ENCODE measurements around the gene TTC9B.
"Not testable (repeated sequence)": the region's sequence is repeated elsewhere in the genome, so short reads cannot be mapped to it uniquely, and the experiment has no call there.

TTC9B gene

DNA sequence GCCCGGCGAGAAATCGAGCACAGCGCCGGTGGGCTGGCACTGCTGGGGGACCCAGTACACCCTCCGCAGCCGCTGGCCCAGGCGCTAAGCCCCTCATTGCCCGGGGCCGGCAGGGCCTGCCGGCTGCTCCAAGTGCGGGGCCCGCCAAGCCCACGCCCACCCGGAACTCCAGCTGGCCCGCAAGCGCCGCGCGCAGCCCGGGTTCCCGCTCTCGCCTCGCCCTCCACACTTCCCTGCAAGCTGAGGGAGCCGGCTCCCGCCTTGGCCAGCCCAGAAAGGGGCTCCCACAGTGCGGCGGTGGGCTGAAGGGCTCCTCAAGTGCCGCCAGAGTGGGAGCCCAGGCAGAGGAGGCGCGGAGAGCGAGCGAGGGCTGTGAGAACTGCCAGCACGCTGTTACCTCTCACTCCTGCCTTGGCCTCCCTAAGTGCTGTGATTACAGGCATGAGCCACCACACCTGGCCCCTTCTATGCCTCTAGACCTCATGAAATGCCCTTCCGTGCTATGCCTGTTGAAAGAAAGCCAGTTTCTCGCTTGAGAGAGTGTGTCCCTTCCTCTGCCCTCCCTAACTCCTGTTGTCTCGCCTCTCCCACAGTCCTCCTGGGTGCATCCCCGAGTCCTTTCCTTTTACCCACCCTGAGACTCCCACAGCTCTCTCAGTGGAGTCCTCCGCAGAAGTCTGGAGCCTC is 47.7 kb downstream of the TTC9B start:
- DNase-seq (ENCODE audit: low read depth in 2 of 2): not testable (repeated sequence)

DNA sequence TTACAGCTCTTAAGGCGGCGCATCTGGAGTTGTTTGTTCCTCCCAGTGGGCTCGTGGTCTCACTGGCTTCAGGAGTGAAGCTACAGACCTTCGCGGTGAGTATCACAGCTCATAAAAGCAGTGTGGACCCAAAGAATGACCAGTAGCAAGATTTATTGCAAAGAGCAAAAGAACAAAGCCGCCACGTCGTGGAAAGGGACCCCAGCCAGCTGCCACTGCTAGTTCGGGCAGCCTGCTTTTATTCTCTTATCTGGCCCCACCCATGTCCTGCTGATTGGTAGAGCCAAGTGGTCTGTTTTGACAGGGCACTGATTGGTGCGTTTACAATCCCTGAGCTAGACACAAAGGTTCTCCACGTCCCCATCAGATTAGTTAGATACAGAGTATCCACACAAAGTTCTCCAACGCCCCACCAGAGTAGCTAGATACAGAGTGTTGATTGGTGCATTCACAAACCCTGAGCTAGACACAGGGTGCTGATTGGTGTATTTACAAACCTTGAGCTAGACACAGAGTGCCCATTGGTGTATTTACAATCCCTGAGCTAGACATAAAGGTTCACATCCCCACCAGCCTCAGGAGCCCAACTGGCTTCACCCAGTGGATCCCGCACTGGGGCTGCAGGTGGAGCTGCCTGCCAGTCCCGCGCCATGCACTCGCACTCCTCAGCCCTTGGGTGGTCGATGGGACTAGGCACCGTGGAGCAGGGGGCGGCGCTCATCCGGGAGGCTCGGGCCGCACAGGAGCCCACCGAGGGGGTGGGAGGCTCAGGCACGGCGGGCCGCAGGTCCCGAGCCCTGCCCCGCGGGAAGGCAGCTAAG is 48.5 kb downstream of the TTC9B start:
- not testable (repeated sequence) for DNase-seq (ENCODE audit: low read depth in 2 of 2)
